ENCODE measurements around the gene PDIA5.

Gene PDIA5

GRCh38 chr3:123042413-123042812, 24.4 kb upstream of the PDIA5 start:
- no peak for DNase-seq

GRCh38 chr3:123044981-123045763, 21.7 kb upstream of the PDIA5 start:
- no peak for DNase-seq

GRCh38 chr3:123046262-123047061, 20.4 kb upstream of the PDIA5 start:
- DNase-seq: peak; percentile 38

- no peak for DNase-seq
Observed at GRCh38 chr3:123047062-123047319, 19.8 kb upstream of the PDIA5 start.

DNA sequence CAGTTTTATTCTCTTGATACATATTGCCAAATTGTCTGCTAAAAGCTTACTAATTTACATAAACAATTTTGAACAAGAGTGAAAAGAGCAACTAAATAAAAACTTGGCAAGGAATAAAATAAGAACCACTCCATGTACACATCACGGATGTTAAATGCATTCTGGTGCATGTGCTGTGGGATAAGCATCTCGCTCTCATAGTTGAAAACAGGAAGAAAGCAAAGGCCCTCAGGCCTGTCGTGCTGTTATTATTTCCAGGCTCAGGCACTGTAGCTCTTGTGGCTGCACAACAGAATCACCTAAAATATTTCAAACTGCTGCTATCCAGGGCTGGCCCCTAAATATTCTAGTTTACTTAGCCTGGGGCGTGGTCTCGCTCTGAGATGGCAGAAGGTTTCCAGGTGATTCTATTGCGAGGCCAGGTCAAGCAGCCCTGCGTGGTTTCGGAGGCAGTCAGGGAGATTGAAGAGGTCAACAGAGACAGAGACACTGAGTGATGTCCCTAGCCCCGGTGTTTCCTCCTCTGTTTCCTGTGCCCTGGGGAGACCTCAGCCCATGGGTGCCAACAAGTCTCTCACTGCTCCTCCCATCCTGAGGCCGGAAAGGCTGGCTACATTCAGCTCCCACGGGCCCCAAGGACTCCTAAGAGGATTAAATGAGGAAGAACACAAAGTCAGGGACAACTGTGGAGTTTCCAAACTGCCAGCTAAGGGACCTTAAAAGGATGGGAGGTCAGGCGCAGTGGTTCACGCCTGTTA, 18.2 kb upstream of the PDIA5 start:
- no peak for DNase-seq

- no peak for DNase-seq
Observed at GRCh38 chr3:123050666-123051065, 16.2 kb upstream of the PDIA5 start.

- no peak for DNase-seq
Observed at GRCh38 chr3:123053107-123053506, 13.7 kb upstream of the PDIA5 start.

- DNase-seq: no peak
Observed at GRCh38 chr3:123054109-123054778, 12.6 kb upstream of the PDIA5 start.

DNA sequence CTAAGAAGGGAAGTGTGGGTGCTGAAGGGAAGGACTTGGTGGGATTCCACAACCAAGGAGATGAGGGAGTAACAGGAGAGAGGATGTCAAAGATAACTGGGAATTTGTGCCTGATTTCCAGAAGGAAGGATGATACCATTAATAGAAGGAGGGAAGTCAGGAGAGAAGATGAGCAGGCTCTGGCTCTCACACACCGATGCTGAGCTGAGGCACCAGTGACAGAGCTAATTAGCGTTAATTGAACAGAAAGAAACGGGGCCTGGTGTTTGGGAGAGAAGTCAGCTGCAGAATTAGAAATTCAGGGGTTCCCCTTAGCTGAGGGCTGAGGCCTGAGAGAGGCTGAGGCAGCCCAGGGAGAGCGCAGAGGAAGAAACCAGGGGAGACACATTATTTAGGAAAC, 11.9 kb upstream of the PDIA5 start:
- DNase-seq: no peak

GRCh38 chr3:123055352-123055751, 11.5 kb upstream of the PDIA5 start:
- DNase-seq: no peak

DNA sequence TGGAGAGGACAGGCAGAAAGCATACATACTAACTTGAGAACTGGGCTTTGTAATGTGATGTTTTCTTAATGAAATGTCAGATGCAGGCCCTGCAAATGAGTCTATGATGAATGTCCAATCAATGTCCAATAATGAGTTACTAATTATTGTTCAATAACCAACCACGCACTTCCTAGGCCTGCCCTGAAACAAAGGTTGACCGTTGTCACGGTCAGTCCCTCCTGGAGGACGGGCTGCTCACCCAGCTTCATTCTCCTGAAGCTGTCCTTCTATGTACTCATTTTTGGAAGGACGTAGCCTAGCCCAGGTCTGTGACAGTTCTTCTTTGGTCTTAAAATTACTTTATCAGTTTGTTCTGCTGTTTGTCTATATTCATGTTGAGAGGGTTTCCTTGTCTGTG, 8.3 kb upstream of the PDIA5 start:
- no peak for DNase-seq

DNA sequence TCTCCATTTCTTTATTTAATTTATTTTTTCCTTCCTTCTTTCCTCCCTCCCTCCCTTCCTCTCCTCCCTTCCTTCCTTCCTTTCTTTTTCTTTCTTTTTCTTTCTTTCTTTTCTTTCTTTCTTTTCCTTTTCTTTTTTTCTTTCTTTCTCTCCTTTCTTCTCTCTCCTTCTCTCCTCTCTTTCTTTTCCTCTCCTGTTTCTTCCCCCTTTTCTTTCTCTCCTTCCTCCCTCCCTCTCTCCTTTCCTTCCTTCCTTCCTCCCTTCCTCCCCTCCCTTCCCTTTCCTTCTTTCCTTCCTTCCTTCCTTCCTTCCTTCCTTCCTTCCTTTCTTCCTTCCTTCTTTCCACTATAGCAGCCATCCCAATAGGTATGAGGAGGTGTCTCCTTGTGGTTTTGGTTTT, 6.8 kb upstream of the PDIA5 start:
- DNase-seq: no peak

DNA sequence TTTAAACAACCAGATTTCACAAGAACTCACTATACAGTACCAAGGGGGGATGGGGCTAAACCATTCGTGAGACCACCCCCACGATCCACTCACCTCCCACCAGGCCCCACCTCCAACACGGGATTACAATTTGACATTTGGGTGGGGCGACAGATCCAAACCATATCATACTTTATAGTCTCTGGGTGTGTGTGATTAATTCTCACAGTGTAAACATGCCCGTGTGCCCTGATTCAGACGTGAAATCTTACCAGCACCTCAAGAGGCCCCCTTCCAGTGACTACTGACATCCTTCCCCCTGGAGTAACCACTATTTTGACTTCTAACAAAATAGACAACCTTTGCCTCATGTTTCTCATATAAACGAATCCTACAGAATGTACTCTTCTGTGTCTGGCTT, 5.0 kb upstream of the PDIA5 start:
- no peak for DNase-seq

- no peak for DNase-seq
Observed at GRCh38 chr3:123063034-123063433, 3.8 kb upstream of the PDIA5 start.

DNA sequence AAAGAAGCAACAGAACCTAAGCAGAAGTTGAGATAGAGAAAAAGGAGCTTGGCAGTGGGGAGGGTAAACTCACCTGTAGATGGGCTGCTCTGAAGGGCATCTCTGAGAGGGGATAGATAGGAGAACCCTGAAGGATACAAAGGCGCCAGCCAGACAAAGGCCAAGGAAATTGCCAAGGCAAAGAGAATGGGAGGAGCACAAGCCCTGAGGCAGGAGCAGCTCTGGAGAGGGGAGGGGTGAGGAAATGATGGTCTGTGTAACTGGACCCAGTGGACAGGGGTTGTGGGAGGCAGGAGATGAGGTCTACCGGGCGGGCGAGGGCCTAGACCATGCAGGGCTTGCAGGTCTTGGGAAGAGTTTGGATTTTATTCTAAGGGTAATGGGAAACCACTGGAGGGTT, 2.3 kb upstream of the PDIA5 start:
- DNase-seq: no peak

DNA sequence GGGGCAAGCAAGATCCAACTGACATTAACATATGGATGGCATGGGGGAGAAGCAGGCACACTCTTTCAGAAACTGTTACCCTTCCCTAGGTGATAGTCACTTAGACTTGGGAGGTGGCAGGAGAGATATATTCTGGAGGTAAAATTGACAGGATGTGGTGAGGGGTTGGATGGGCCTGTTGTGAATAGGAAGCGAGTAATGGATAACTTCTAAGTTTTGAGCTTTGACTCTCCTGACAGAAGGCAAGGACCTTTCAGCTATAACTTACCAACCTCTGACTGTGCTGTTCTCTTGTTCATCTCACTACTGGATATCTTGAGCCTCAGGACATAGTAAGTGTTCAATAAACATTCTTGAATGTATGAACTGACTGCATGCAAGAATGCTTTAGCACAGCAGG, 1.9 kb upstream of the PDIA5 start:
- DNase-seq: no peak

GRCh38 chr3:123066599-123066895, 278 bp upstream of the PDIA5 start:
- no peak for DNase-seq

- DNase-seq: no peak
Observed at GRCh38 chr3:123067689-123068600, 1.1 kb downstream of the PDIA5 start.

DNA sequence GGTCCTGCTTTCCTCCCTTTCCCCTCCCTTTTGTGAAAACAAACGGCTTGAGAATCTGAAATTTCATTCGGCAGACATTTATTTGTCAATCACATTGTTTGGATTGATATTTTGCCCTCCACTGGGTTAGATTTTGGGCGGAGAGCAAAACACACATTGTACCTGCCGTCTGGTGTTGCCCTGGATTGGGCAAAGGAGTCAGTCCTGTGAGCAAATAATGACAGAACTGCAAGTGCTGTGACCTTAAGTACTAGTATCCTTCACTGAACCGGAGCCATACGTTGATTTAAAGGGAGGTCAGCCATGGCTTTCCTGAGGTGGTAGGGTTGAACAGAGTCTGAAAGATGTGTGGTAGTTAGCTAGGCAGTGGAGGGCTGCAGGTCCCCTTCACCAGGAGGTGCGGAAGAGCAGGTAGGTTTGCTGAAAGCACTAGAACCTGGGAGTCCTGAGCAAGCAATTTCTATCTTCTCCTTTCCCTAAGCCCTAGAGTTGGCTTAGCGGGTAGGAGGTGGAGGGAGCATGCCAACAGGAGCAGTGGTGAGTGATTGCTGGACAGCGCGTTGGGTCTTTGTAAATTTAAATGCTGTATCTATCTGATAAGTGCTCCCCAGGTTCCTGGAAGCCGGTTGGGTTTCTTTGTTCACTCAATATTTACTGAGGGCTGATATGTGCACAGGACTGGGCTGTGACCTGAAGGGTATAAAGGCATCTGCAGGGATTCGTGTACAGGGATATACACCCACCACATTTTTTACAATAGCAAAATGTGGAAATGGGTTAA, 2.0 kb downstream of the PDIA5 start:
- DNase-seq: no peak

GRCh38 chr3:123070510-123070909, 3.7 kb downstream of the PDIA5 start:
- DNase-seq: no peak

DNA sequence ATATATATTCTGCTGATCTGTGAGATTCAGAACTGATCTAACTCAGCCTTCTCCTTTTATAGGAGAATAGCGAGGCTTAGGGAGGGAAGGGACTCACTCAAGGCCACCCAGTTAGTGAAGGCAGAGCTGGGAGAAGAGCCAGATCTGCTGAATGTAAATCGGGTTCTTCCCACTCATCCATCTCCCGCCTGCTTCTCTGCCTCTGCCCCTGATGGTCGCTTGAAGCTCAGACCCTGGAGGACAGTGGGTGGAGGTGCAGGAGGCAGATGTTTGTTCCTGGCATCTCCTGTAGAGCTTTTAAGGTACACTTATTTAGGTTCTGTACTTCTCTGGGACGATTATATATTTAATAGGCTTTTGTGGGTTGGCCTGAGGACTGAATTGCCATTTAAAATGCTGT, 4.3 kb downstream of the PDIA5 start:
- DNase-seq: peak; percentile 65
